IMR-90 (cell line): ENCODE measurements around the gene COX8C. TPM values are rescaled to one million over a fixed set of nuclear protein-coding genes. Genes with fewer than 3 reads are reported as not detected.
"Not testable (repeated sequence)": the region's sequence is repeated elsewhere in the genome, so short reads cannot be mapped to it uniquely, and the experiment has no call there.

Experiments
- ATAC-seq: fragments of 200-7000 bp; cut with Tn5 transposase; 2 replicates; pipeline ENCODE4 v1.9.1; 2020; ENCODE audit warnings: low read depth, mild to moderate bottlenecking, moderate library complexity
- BruUV-seq: library from RNA; stranded (reverse); fragments of 400-500 nt; replicated peaks from 2 replicates; lab custom pipeline; 2021; lab: Mats Ljungman, UMichigan
- CTCF ChIA-PET: fragments of 300-600 bp; formaldehyde crosslinking; extraction: SDS; loops from one replicate; lab custom pipeline; 2021; ENCODE audit warnings: antibody characterized with exemption; lab: Yijun Ruan, JAX
- POLR2A ChIA-PET: fragments of 300-600 bp; sonication (Branson Sonifier 250); formaldehyde crosslinking; loops from one replicate; lab custom pipeline; 2022; ENCODE audit warnings: antibody characterized with exemption; ENCODE audit not compliant: unreplicated experiment; lab: Charles Lee
- DNase-seq: peaks from one replicate; pipeline ENCODE4 v3.0.0; 2013
- H2AFZ ChIP-seq: replicated peaks from 2 replicates; pipeline ENCODE3; 2013; ENCODE audit warnings: low read length, mild to moderate bottlenecking; ENCODE audit not compliant: poor library complexity
- H2AK5ac ChIP-seq: 2 replicates; pipeline ENCODE4 v1.6.1; 2013; ENCODE audit warnings: low read depth, low read length, inconsistent platforms
- H2AK9ac ChIP-seq: replicated peaks from 2 replicates; pipeline ENCODE3; 2013; ENCODE audit warnings: mild to moderate bottlenecking, low read depth, low read length, moderate library complexity; ENCODE audit not compliant: poor library complexity
- H2BK120ac ChIP-seq: 2 replicates; pipeline ENCODE4 v1.6.1; 2013; ENCODE audit warnings: low read depth, low read length, inconsistent platforms
- H2BK15ac ChIP-seq: 3 replicates; pipeline ENCODE4 v1.6.1; 2013; ENCODE audit warnings: low read depth, low read length, inconsistent platforms
- H2BK20ac ChIP-seq: 2 replicates; pipeline ENCODE4 v1.6.1; 2013; ENCODE audit warnings: low read depth, mild to moderate bottlenecking, inconsistent platforms, low read length, moderate library complexity
- H2BK5ac ChIP-seq: 2 replicates; pipeline ENCODE4 v1.6.1; 2013; ENCODE audit warnings: mild to moderate bottlenecking, low read depth, low read length, inconsistent platforms; ENCODE audit not compliant: poor library complexity, severe bottlenecking
- H3K14ac ChIP-seq: replicated peaks from 2 replicates; pipeline ENCODE4 v1.6.1; 2013; ENCODE audit warnings: low read depth, low read length, inconsistent platforms
- H3K18ac ChIP-seq: 2 replicates; pipeline ENCODE4 v1.6.1; 2013; ENCODE audit warnings: low read depth, low read length, control low read depth
- H3K23ac ChIP-seq: 2 replicates; pipeline ENCODE4 v1.6.1; 2013; ENCODE audit warnings: low read depth, low read length, inconsistent platforms
- H3K27ac ChIP-seq: 2 replicates; pipeline ENCODE4 v1.5.1; 2013; ENCODE audit warnings: mild to moderate bottlenecking, control low read depth, low read length; ENCODE audit not compliant: insufficient read depth
- H3K27me3 ChIP-seq: 2 replicates; pipeline ENCODE4 v1.6.1; 2013; ENCODE audit warnings: low read length; ENCODE audit not compliant: control insufficient read depth, insufficient read depth
- H3K36me3 ChIP-seq: 2 replicates; pipeline ENCODE4 v1.6.1; 2013; ENCODE audit warnings: low read length, mixed read lengths; ENCODE audit not compliant: control insufficient read depth, insufficient read depth
- H3K4ac ChIP-seq: 2 replicates; pipeline ENCODE4 v1.6.1; 2013; ENCODE audit warnings: low read depth, low read length, inconsistent platforms
- H3K4me1 ChIP-seq: 2 replicates; pipeline ENCODE4 v1.6.1; 2013; ENCODE audit warnings: low read length, mixed read lengths; ENCODE audit not compliant: control insufficient read depth, insufficient read depth
- H3K4me2 ChIP-seq: 2 replicates; pipeline ENCODE4 v1.6.1; 2013; ENCODE audit warnings: low read depth, mild to moderate bottlenecking, control low read depth, low read length, moderate library complexity
- H3K4me3 ChIP-seq: 2 replicates; pipeline ENCODE4 v1.5.1; 2013; ENCODE audit warnings: low read depth, mild to moderate bottlenecking, control low read depth, low read length, moderate library complexity; ENCODE audit not compliant: insufficient read depth
- H3K56ac ChIP-seq: 2 replicates; pipeline ENCODE4 v1.6.1; 2013; ENCODE audit warnings: low read length, inconsistent platforms; ENCODE audit not compliant: insufficient read depth; ENCODE audit errors: extremely low read depth
- H3K79me1 ChIP-seq, 2 experiments: 2 replicates each; pipeline ENCODE4 v1.6.1; 2013; ENCODE audit warnings: low read length in 2 of 2, inconsistent platforms in 1 of 2, low read depth in 1 of 2
- H3K9ac ChIP-seq: 2 replicates; pipeline ENCODE4 v1.6.1; 2013; ENCODE audit warnings: low read depth, low read length, control low read depth
- H3K9me1 ChIP-seq: 2 replicates; pipeline ENCODE4 v1.6.1; 2013; ENCODE audit warnings: low read length, inconsistent platforms; ENCODE audit not compliant: insufficient read depth
- H3K9me3 ChIP-seq: 2 replicates; pipeline ENCODE4 v1.6.1; 2013; ENCODE audit warnings: low read length; ENCODE audit not compliant: control insufficient read depth, insufficient read depth
- H4K20me1 ChIP-seq: 2 replicates; pipeline ENCODE4 v1.6.1; 2013; ENCODE audit warnings: low read length, inconsistent platforms; ENCODE audit not compliant: insufficient read depth
- H4K5ac ChIP-seq: 2 replicates; pipeline ENCODE4 v1.6.1; 2013; ENCODE audit warnings: mild to moderate bottlenecking, low read depth, low read length, control low read depth
- H4K8ac ChIP-seq, 2 experiments: 2 replicates each; pipeline ENCODE4 v1.6.1; 2013; ENCODE audit warnings: low read depth in 2 of 2, low read length in 2 of 2, control low read depth in 1 of 2, inconsistent platforms in 1 of 2
- H4K91ac ChIP-seq: 2 replicates; pipeline ENCODE4 v1.6.1; 2013; ENCODE audit warnings: low read depth, low read length, inconsistent platforms; ENCODE audit not compliant: insufficient read depth
- CEBPB ChIP-seq: IDR thresholded peaks from 2 replicates; pipeline ENCODE4 v1.6.1; 2012; ENCODE audit warnings: low read depth, low read length, improper control_type of control experiment
- WGBS, 2 experiments: methylation state at CpG; one replicate each; pipeline versions ENCODE4 v1.1.5 to v1.1.7; 2013; ENCODE audit warnings: missing lambda C conversion rate in 2 of 2; ENCODE audit not compliant: insufficient read length in 1 of 2; ENCODE audit errors: extremely low coverage in 2 of 2; 5-methylcytosine and 5-hydroxymethylcytosine counted together
- dilution Hi-C: fragments of 300-500 bp; cut with HindIII; formaldehyde crosslinking; loops from one replicate; pipeline ENCODE4 v1.14.3; 2018; ENCODE audit warnings: low sequenced_read_pairs; ENCODE audit not compliant: unreplicated experiment
- in situ Hi-C: fragments of 300-500 bp; cut with MboI; formaldehyde crosslinking; loops from 3 replicates; pipeline ENCODE4 v1.14.3; 2019; ENCODE audit warnings: low sequenced_read_pairs, inconsistent platforms, mixed read lengths
- intact Hi-C: fragments of 100-400 bp; cut with micrococcal nuclease; formaldehyde crosslinking; loops from 2 replicates; pipeline ENCODE4 v1.10.0; 2022
- polyA plus RNA-seq, 3 experiments: library from polyadenylated mRNA; depleted of rRNA; stranded (reverse); fragments of >200 nt; gene quantifications; 2 replicates each; pipeline ENCODE4 v1.2.3, GENCODE V29; 2012; ENCODE audit warnings: low replicate concordance in 1 of 3
- total RNA-seq: library from RNA; depleted of rRNA; stranded (reverse); fragments of >200 nt; gene quantifications from 2 replicates; pipeline ENCODE4 v1.2.3, GENCODE V29; 2012
- TF ChIP-seq, protein P1 (sequence below): fragments of 150-350 bp; IDR thresholded peaks from 2 replicates; pipeline ENCODE4 v1.6.1; 2017; ENCODE audit warnings: mild to moderate bottlenecking, antibody characterized with exemption, low read length, low read depth

Gene COX8C
- total and polyA plus RNA-seq, 2 of the 4 experiments (the other 2 are of a cell fraction): not detected

DNA sequence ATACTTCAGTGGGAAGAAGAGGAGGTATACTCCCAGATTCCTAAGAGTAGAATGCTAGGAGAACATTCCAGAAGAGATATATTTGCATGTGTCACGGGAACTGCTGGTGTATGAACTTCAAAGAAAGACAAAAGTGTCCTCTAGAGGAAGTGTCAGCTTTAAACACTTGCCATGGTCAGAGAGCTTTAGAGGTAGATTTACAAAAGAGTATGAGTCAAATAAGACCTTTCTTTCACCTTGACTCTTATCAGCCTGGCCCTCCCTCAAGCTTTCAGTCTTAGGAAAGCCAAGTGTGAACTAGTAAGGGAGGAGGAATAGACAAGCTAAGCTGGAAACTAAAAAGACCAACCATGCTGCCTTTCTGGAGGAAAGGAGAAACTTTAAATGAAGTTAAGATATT, 34.7 kb downstream of the COX8C start:
- no peak for TF ChIP-seq CEBPB
- TF ChIP-seq, protein P1, sequence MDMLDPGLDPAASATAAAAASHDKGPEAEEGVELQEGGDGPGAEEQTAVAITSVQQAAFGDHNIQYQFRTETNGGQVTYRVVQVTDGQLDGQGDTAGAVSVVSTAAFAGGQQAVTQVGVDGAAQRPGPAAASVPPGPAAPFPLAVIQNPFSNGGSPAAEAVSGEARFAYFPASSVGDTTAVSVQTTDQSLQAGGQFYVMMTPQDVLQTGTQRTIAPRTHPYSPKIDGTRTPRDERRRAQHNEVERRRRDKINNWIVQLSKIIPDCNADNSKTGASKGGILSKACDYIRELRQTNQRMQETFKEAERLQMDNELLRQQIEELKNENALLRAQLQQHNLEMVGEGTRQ: no peak
- H2AK5ac ChIP-seq: no peak overlapping the region
- H4K8ac ChIP-seq: no peak overlapping the region
- H4K20me1 ChIP-seq: no peaks in the 10 kb centered on the region
- H3K18ac ChIP-seq: no peak overlapping the region
- WGBS, 2 experiments: no CpG with 5 or more reads among the region's 1 CpG
- H3K56ac ChIP-seq: no peak overlapping the region
- H2BK120ac ChIP-seq: no peak overlapping the region
- no peak for DNase-seq
- H2BK5ac ChIP-seq: no peak overlapping the region
- H3K4me1 ChIP-seq: no peaks in the 10 kb centered on the region
- no peak overlapping the region for H2BK15ac ChIP-seq
- in situ Hi-C loops (no loop called here), intact Hi-C loops (no loop called here), dilution Hi-C loops (no loop called here)
- H2AK9ac ChIP-seq: no peak overlapping the region
- no peaks in the 10 kb centered on the region for H3K9me3 ChIP-seq
- ChIA-PET POLR2A (no interaction called here), CTCF (interaction anchor here (1.2 kb wide), 1 partner anchor 21 kb away, joined by 3 read pairs; no protein-coding TSS in a partner anchor)
- H3K36me3 ChIP-seq: no peaks in the 10 kb centered on the region
- H3K14ac ChIP-seq: no peak overlapping the region
- no peak overlapping the region for H3K4ac ChIP-seq
- H3K23ac ChIP-seq: no peak overlapping the region
- ATAC-seq: no peak
- no peak overlapping the region for H3K4me3 ChIP-seq
- H3K4me2 ChIP-seq: no peak overlapping the region
- H4K5ac ChIP-seq: no peak overlapping the region
- H3K27me3 ChIP-seq: no peaks in the 10 kb centered on the region
- H3K9ac ChIP-seq: no peak overlapping the region
- no peaks in the 10 kb centered on the region for H3K9me1 ChIP-seq
- no peak overlapping the region for H3K27ac ChIP-seq
- no peaks in the 10 kb centered on the region for H3K79me1 ChIP-seq
- BruUV-seq: no TSS peak
- no peak overlapping the region for H2BK20ac ChIP-seq
- no peak overlapping the region for H2AFZ ChIP-seq
- H4K91ac ChIP-seq: no peak overlapping the region

DNA sequence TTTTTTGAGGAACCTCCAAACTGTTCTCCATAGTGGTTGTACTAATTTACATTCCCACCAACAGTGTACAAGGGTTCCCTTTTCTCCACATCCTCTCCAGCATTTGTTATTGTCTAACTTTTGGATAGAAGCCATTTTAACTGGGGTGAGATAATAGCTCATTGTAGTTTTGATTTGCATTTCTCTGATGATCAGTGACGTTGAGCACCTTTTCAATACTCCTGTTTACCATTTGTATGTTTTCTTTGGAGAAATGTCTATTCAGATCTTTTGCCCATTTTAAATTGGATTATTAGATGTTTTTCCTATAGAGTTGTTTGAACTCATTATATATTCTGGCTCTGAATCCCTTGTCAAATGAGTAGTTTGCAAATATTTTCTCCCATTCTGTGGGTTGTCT, 37.3 kb downstream of the COX8C start:
- H4K20me1 ChIP-seq, H3K4me3 ChIP-seq, H2BK20ac ChIP-seq, H3K18ac ChIP-seq, H3K9me1 ChIP-seq, H2AFZ ChIP-seq, H2BK120ac ChIP-seq, H3K23ac ChIP-seq, H3K56ac ChIP-seq, H3K14ac ChIP-seq, H3K9me3 ChIP-seq, H2AK9ac ChIP-seq, H3K79me1 ChIP-seq, H2BK15ac ChIP-seq, H3K4ac ChIP-seq, H3K9ac ChIP-seq, H4K91ac ChIP-seq, dilution Hi-C loops, H2BK5ac ChIP-seq, POLR2A ChIA-PET, H4K8ac ChIP-seq, H3K4me1 ChIP-seq, H2AK5ac ChIP-seq, in situ Hi-C loops, H3K36me3 ChIP-seq, ATAC-seq, H3K4me2 ChIP-seq, H3K27ac ChIP-seq, intact Hi-C loops, DNase-seq, BruUV-seq, H3K27me3 ChIP-seq, H4K5ac ChIP-seq, CTCF ChIA-PET: not testable (repeated sequence)
- WGBS, 2 experiments: no CpG with 5 or more reads among the region's 1 CpG
